Activated naive CD8-positive, alpha-beta T cell treated with anti-CD3 and anti-CD28 coated beads, Interleukin-2, amount 50 U/mL, for 16 hours (primary cell): ENCODE data around the gene PLD5.

Experiments
- DNase-seq: peaks from one replicate; pipeline ENCODE4 v3.0.0-alpha.2; 2020; ENCODE audit warnings: low read depth, low spot score

Gene PLD5

DNA sequence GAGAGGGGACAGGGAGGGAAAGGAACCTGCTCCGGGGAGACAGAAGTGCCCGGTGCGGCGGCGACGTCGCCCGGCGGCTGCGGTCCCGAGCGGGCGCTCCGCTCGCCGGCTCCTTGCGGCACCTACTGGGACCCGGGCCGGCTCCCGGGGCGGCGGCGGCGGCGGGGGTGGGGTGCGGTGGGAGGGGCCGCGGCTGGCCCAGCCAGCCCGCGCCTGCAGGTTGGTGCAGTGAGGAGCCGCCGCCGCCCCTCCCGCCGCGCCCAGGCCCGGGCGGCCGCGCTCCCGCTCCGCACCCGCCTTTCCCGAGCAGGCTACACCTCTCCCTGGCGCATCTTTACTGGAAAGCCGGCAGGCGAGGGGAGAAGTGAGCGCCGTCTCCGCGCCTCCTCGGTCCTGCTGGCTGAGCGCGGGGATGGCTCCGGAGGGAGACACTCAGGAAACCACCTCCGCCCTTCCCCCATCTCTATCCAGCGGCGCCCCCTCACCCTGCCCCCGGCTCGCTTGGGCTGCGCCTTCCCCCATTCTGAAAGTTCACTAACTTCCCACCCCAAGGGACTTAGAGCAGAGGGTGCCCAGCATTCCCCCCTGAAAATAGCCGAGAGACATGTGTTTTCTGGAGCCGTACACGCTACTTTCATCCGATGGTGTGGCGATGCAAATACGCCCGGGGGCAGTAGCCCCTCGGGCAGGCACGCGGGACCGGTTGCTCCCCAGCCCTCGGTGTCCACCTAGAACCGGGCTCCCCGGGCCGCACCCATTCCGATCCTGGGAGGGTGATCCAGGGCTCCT, at the start of gene PLD5:
TSS of gene PLD5 (minus strand) at position 127 of the 789 bp plus-strand sequence.
- no peak for DNase-seq

DNA sequence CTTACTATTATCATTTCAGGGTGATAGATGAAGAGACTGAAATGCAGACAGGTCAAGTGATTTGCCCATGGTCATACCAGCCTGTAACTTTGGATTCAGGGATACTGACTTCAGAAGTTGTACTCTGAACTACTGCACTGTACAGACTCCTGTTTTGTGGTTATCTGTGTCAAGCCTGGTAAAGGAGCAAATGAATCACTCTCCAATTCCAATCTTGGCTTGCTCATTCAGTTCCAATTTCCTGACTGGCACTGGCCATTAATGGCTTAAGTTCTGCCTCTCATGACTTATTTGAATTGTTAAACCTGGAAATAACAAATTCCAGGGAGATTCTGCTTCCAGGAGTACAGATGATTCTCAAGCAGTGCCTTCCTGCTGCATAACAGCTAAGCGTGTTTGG, 45.4 kb upstream of the PLD5 start:
- no peak for DNase-seq

DNA sequence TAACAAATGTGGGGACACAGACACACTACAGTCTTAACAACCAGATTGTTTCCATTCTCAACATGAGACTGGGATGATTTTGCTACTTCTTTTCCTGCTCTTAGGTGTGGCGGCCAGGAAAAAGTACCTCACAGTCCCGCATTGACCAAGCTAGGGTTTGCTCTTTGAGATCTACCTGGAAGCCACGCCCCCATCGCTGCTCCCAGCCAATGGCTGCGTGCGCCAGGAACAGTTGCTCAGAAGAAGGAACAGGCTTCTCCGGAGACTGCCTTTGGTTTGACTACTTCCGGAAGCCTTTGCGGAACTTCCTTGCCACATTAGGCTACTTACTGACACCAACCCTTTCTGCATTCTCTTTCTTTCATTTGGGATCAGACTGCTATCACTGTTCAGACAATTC, 44.2 kb upstream of the PLD5 start:
- DNase-seq = no peak

DNA sequence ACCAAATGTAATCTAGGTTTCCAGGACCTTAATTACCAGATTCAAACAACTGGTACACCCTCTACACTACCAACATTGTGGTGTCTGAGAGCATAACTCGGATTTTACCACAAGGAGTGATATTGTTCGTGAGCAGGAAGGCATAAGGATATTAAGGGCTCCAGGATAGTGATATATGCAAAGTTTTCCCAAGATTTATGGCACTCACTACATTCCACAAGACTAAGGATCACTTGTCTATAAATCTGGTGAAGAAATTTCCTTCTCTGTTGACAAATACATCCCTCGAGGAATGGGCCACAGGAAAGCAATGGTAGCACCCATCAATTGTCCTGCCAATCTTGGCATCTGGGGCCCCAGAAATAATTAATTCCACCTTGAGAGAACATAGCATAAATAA, 43.1 kb upstream of the PLD5 start:
- no peak for DNase-seq

DNA sequence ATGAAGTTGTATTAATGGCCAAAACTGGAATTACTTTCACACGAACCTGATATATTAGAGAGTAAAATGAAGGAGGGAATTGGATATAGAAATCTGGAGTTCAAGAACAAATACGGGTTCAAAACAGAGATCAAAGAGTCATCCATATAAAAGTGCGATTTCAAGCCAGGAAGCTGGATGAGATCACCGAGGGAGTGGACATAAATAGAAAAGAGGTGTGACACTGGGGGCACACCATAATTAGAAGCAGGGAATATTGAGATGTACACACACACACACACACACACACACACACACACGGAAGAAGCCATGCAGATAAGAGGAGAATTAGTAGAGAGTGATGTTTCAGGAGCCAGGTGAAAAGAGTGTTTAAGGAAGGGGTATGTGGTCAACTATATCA, 32.3 kb upstream of the PLD5 start:
- DNase-seq = no peak

DNA sequence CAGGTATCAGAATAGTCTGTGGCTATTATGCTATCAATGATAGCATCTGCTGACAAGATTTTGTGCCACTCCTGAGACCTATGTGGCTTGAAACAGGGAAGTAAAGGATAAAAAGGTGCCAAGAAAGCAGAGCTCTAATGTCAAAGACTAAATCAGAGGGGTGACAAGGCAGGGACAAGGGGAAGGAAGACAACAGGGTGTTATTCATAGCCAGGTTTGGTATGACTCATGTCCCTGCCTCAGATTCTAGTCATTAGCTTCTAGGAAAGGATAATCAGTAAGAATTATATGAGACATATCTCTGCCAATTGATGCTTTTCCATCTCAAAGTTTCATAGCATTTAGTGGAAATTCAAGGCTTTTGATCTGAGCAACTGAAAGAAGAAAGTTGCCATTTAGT, 31.8 kb upstream of the PLD5 start:
- no peak for DNase-seq

DNA sequence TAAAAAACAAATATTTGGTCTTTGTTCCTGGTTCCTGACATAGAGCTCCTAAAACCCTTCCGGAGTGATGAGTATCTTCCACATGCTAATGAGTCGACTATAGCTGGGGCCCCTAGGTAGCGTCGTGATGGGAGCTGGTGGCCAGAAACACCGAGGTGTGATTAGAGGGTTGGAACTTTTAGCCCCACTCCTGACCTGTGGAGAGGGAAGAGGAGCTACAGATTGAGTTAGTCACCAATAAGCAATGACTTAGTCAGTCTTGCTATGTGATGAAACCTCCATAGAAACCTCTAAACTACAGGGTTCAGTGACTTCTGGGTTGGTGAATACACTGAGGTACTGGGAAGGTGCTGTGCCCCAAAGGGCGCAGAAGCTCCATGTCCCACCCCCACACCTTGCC, 30.1 kb upstream of the PLD5 start:
- DNase-seq = no peak

DNA sequence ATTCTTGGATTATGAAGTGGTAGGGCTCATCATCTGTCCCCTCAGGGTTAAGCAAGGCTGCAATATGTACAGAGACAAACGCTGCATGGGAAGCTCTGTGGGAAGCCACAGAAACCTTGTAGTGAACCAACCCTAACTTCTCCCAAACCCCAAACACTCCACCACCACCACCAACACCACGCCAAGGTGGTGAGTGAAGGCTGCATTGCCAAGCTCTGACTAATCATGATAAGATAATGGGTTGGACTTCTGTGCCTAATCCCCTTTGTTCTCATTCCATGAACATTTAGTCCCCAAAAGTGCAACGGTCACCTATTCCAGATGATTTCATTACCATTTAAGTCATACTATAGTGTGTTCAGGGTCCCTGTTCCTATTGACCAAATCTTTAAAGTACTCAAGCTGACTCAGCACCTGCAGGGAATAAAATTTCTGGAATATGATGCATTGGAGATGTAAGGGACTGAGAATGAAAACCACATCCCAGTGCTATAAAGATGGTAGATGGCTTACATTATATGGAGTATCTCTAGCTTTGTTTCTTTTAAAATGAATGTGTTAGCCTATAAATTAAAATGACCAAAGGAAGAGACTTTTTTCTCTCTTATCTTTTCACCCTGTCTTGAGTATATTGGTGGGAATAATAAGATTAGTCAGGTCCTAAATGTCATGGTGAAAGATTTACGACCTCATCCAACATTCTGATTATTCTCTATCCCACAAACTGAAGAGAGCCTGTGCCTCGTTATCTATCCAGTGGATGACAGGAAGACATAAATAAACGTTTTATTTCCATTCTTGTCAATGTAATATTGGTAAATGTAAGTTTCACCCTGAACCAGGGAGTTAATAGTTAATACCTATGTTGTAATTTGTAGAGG, 22.6 kb upstream of the PLD5 start:
- no peak for DNase-seq

DNA sequence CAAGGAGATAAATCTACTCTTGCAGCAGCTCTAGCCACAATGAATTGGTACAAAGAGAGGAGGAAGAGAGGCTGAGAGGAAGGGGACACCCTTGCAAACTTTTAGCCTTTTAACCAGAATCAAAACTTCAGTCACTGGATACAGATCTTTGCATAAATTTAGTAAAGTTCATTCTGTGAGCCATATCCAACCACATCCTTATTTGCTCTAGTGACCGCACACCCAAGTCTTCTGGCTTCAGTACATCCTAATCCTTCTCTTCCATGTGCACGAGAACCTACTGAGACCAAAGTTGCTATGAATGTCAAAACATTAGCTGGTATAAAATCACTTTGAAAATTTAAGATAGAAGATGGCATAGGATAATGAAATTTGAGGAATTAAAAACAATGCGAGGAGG, 21.9 kb upstream of the PLD5 start:
- no peak for DNase-seq

DNA sequence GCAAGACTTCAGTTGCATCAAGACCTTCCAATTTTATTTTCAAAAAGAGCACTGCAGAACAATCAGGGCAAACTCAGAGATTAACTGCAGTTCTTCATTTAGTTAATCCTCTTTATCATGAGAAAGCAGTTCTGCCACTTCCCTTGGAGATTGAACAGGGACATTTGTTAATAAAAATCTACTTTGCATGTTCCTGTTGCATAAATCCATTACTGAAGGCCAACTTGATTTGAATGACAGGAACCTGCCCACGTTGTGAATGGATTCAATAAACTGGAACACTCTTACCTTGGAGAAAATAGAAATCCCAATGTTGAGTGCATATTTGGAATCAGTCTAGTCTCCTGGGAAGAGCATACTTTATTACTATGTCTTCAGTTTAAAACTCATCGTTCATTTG, 19.6 kb upstream of the PLD5 start:
- DNase-seq = no peak

DNA sequence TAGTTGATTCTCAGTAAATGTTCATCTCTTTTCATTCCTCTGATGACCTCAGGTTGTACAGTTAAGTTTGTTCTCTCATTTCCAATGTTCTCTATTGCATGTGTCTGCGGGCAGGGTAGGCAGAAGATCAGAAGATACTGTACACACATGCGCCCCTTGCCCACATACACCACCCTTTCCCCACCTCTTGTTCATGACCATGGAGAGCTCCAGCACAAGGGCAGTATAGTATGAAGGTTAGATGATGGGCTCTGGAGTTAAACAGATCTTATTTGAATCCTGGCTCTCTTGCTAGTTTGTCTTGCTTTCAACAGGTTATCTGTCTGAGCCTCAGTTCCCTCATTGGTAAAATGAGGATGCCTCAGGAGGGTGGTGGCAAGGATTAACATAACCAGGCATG, 17.8 kb upstream of the PLD5 start:
- DNase-seq = no peak

DNA sequence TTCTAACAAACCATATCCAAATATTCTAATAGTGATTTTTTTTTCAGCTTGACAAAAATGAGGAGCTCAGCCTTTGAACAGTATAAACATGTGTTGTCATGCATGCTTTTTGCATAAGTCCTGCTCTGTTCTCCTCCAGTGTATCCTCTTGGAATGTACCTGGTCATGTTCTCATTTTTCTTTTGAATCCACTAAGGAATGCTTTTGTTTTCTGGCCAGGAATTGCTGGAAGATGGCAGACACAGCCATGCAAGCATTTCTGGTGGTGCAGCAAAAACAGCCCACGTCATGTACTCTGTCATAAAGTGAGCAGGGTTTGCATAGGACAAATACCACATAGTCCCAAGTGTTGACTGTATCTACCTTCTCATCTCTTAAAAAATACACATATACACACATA, 11.5 kb upstream of the PLD5 start:
- DNase-seq = no peak

DNA sequence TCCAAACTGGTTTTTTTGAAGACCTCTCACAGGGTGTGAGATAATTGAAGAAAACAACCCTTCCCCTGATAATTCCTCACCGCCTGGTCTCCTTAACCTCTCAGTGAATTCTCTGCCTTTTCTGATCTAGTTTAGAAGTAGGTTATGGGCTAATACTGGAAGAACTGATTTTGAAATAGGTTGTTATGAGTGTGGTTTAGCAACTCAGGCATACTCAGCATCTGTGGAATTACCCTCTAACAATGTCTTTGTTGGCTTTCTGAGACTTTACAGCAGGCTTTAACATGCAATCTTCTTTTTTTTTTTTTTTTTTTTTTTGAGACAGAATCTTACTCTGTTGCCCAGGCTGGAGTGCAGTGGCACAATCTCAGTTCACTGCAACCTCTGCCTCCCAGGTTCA, 10.3 kb upstream of the PLD5 start:
- no peak for DNase-seq

DNA sequence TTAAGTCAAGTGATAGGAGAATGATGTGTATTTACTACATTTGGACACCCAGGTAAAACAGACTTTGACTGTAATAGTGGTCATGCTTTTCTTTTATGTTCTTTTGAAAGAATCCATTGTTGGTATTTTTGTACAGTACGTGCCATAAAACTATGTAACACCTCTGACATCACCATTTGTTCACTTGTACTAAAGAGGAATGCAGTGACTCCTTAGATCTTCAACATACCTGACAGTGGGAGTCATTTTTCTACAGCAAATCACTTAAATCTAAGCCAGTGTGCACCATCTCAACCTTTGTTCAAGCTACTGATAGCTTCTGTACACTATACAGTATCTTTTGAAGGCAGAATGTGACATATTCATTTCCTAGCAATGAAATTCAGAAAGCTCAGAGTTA, 6.3 kb upstream of the PLD5 start:
- no peak for DNase-seq

DNA sequence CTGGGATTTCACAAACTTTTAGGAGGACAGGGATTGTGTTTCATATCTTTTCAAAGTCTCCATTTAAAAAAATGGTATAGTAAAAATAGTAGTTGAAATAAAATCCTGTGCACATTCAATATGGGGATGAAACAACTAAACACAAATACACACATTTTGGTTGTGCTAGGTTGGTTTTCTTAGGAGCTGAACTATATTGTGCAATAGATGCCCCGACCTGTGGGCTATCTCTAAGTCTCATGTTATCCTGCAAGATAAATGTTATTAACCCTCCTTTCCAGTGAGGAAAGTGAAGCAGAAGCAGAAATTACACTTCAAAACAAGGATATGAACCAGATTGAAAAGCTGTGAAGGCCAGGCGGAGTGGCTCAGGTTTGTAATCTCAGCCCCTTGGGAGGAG, 1.3 kb upstream of the PLD5 start:
- DNase-seq = no peak

DNA sequence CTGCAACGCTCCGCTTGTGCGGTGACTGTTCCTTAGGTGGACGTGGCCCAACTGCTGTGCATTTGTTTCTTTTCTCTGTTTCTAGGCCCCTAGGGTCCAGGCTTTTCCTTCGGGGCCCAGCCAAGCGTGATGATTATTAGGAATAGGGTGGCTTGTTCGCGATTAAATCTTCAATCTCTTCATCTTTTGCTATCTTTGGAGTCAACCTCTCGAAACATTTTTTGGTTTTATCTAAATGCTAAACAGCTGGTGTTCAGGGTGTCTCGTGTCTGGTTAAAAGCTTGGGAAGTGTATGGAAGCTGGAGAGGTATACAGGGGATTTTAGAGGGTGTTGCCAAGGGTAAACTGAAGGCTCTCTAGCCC, 844 bp upstream of the PLD5 start:
- DNase-seq = no peak

DNA sequence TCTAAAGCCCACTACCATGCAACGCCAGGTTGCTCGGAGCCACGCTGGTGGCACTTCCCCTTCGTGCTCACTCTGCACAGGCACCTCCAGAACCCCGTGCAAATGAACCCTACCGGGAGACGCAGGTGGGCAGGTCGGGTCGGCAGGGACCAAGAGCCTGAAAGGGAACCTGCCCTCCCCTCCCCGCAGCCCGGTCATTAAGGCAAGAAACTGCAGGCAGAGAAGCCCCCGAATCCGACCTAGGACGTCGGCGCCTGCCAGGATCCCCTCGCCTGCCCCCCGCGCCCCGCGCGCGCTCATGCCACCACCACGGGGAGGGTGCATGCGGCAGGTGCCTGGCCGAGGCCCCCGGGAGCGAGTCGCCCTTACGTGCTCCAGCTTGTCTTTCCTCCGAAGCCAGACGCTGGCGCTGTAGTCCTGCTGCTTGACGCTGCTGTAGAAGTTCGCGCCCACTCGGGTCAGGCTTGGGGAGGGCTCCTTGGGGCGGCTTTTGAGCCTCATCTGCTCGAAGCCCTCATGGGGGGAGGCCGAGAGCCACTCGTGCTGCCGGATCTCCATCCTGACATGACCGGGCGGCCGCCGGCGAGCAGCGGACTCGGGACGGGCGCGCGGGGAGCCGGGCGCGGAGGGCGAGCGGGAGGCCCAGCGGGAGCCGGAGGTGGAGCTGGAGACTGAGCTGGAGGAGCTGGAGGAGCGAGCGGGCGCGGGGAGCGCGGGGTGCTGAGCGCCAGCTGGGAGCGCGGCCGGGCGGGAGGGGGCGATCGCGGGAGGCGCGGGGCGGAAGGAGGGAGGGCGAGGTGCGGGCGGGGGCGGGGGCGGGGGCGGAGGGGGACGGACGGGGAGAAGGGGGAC, 552 bp downstream of the PLD5 start:
- DNase-seq = no peak

DNA sequence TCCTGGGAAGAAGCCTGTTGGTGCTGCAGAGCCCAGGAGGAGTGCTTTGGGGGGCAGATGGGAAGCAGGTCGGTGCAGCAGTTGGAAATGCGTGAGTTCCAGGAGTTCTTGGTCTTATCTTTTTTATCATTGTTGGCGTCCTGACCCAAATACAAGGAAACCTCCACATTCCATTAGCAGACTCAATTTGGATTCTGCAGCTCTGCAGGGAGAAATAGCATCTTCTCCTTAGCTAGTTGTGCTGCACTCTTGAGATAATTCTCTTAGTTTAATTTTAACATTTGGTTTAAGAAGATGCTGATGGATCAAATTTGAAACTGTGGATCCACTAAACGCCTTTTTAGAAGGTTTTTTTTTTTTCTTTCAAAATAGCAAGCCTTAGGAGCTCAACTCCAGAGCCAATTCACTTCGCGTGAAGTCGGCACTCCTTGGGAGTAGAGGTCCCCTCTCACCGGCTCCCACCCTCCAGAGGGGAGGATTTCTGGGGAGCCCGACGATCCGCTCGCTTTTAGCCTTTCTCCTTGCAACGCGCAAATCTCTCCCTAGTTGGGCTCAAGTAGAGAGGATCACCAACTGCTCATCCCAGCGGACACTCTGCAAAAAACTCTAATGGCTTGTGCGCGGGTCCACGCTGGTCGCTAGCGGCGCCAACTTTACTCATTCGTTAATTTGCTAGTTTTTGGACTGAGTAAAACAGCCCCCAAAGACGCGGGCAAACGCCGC, 1.3 kb downstream of the PLD5 start:
- no peak for DNase-seq

DNA sequence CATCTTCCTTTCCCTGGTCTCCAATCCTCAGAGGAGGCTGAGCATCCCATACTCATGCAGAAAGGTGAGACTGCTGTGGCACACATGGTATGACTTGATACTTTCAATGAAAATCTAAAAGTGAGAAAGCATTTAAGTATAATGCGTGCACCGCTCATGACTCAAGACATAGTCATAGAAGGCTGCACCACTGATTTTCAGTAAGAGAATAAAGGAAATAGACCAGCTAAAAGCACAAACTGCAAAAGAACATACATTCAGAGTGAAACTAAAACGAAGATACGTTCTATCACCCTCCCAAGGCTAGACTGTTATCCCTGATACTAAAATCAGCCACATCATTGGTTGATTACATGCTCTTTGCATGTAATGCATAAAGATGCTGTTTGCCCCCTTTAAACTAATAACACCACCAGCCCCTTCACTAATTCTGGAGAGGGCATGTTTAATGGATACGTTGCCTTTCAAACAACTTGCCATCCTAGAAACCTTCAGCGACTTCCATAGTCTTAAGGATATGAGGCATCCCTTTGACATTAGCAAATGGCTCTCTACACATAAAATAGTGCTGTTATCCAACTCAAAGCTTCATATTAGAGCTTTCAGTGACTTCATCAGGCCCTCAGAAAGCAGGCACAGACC, 2.1 kb downstream of the PLD5 start:
- DNase-seq = no peak

DNA sequence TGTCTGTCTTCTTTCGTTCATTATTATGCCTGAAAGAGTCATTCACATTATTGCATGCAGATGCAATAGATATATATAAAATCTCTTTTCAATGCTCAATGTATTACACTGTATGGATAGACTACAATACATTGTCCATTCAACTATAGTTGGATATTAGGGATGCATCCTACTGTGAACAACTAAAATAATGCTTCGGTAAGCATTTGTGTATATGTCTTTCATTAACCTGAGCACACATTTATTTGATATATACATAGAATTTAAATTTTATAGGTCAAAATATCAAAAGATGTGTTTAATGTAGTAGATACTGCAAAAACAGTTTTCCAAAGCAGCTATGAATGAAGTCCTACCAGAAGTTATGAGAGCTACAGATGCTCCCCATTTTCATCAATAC, 8.9 kb downstream of the PLD5 start:
- no peak for DNase-seq

DNA sequence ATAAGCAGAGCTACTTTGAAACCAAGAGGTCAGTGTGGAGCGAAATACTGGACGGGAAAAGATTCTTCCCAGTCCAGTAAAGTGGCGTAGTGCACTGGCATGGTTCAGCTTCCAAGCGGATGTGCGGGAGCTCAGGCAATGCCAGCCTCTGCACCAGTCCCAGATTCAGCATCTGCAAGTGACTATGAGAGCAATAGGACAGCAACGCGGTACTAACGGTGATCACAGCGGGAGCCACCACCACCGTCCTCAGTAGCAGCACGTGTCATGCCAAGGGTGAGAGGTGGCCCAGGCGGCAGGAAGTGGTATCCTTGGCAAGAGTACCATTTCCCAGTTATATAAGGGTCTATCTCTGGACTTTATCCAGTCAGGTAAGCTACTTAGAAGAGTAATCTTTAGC, 17.8 kb downstream of the PLD5 start:
- no peak for DNase-seq
